IPS-NIHi7 (cell line): ENCODE measurements around the gene RXYLT1.
"Not testable (repeated sequence)": the region's sequence is repeated elsewhere in the genome, so short reads cannot be mapped to it uniquely, and the experiment has no call there.

ENCODE experiments used
- DNase-seq: peaks from one replicate; pipeline ENCODE4 v3.0.0; 2012; ENCODE audit warnings: mixed read lengths; ENCODE audit errors: extremely low spot score

The RXYLT1 gene

DNA sequence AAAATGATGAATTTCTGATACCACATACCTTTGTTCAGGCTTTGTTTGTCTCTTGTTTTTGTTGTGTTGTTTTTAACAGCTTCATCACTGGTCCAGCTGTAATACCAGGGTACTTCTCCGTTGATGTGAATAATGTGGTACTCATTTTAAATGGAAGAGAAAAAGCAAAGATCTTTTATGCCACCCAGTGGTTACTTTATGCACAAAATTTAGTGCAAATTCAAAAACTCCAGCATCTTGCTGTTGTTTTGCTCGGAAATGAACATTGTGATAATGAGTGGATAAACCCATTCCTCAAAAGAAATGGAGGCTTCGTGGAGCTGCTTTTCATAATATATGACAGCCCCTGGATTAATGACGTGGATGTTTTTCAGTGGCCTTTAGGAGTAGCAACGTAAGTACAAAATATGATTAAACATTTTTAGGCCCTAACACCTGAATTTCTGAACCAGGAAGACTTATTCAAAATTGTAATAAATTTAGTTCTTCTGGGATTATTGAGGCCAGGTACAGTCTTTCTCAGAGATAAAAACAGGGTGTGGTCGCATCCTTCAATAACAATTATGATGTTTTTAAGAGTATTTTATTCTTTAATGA, 22.4 kb downstream of the RXYLT1 start:
- DNase-seq: no peak

DNA sequence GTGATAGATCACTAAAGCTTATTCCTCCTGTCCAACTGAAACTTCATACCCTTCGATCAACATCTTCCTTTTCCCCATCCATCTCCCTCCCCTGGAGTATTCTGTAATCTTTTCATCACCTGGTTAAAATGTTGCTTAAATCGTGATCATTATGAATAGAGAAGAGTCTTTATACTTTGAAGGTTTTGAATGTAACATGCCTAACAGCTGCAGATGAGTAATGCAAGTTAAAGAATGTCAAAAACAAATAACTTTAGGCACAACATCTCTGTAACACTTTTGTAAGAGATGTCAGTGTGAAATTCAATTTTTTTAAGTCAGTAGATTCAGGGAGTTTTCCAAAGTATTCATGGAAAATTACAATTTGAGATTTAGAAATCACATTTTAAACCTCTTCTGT, 25.0 kb downstream of the RXYLT1 start:
- DNase-seq: no peak

DNA sequence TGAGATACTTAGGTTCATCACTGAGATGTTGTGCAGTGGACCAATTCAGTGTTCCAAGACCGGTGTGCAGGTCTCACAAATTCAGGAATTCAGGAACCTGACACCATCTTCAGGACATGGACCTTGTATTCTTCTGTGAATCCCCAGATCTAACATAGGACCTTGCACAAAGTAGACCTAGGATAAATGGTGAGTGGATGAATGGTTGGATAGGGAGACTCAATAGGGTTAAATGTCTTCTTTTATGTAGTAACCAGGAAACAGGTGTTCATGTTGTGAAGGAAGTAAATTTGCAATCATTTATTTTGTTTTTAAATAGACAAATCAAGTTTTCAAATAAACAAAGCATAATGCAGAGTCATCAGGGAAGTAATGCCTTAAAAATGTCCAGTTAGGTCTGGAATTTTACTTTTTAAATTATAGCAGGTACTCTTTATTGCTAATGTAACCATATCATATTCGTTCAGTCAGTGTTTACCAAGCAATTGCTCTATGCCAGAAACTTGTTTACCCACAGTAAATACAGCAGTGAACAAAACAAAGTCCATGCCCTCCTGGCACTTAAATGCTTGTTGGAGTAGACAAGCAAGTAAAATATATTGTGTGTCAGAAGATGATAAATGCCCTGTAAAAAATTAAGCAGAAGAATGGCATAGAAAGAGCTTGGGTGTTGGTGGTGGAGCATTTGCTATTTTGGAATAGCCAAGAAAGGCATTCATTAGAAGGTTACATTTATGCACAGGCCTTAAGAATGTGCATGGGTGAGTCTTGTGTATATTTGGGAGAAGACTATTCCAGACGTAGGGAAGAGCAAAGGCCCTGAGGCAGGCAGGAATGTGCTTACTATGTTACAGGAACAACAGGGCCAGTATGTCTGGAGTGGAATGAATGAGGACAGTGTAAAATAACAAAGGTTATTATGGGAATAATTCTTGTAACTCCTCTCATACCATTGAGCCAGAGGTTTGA, 26.3 kb downstream of the RXYLT1 start:
- no peak for DNase-seq

DNA sequence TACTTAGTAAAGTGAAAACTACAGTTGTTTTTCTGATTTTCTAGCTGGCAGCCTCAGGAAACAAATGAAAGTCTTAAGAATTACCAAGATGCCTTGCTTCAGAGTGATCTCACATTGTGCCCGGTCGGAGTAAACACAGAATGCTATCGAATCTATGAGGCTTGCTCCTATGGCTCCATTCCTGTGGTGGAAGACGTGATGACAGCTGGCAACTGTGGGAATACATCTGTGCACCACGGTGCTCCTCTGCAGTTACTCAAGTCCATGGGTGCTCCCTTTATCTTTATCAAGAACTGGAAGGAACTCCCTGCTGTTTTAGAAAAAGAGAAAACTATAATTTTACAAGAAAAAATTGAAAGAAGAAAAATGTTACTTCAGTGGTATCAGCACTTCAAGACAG, 28.9 kb downstream of the RXYLT1 start:
- DNase-seq: no peak

DNA sequence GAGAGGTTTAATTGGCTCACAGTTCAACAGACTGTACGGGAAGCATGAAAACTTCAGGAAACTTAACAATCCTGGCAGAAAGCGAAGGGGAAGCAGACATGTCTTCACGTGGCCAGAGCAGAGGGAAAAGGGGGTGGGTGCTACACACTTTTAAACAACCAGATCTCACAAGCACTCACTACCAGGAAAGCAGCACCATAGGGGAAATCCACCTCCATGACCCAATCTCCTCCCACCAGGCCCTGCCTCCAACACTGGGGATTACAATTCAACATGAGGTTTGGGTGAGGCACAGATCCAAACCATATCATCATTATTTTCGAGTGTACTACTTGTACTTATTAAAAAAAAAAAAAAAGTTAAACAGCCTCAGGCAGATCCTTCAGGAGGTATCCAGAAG, 29.9 kb downstream of the RXYLT1 start:
- no peak for DNase-seq

DNA sequence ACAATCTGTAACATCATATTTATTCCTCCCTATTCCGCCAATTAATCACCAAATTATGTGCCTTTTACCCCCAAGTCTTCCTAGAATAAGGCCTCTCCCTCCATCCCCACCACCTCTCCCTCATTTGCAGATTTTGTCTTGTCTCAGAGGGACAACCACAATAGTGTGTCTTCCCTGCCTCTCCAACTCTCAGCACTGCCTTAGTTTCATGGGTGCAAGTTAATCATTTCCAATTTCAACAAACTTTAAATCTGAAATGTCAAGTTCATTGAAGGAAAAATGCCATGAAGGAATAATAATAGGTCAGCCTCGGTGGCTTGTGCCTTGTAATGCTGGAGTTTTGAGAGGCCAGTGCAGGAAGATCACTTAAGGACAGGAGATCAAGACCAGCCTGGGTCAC, 31.6 kb downstream of the RXYLT1 start:
- no peak for DNase-seq

DNA sequence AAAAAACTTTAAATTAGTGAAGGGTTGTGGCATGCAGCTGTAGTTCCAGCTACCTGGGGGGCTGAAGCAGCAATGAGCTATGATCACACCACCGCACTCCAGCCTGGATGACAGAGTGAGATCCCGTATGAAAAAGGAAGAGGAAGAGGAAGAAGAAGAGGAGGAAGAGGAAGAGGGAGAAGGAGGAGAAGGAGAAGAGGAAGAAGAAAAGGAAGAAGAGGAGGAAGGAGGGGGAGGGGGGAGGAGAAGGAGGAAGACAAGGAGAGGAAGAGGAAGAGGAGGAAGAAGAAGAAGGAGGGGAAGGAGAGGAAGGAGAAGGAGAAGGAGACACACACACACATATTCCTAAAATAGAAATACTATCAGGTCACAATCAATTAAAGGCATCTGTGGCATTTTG, 32.0 kb downstream of the RXYLT1 start:
- DNase-seq: no peak

DNA sequence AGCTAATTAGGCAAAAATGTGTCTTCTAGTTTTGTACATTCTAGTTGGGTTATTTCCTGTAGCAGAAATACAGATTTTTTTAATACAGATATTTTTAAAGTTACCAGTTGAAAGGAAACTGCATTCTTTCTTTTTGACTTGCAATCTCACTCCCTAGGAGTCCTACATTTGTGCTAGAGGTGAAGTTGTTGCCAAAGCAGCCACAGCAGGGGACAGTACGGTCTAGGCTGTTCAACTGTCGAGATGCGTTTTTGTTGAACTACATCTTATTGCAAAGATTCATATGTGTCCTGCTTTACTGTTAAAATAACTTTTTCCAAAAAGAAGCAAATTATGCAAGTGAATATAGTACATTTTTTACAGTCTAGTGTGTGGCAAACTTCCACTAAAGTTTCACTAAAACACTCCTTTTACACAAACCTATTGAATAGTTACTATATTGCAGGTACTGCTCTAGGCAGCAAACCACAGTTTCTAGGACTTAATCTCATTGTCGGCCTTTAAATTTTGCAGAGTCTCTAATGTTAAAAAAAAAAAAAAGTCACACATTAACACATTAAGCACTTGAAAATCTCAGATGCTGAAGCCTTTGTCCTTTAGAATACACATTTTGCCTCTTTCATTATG, 34.5 kb downstream of the RXYLT1 start:
- DNase-seq: no peak

DNA sequence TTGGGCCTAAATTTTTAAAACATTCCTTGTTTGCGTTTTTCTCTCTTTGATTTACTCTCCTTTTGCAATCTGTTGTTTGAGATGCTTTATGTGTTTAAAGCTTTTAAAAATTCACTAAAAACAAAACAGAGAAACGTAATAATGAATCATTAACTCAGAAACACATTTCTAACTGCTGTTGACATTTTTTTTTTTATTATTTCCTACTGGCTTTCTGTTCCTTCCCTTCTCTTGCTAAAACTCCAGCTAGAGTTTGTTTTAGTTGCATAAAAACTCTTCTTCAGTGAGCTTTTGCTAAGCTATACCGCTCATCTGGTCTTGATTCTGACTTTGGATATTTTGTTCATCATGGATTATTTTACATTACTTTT, 35.8 kb downstream of the RXYLT1 start:
- no peak for DNase-seq

DNA sequence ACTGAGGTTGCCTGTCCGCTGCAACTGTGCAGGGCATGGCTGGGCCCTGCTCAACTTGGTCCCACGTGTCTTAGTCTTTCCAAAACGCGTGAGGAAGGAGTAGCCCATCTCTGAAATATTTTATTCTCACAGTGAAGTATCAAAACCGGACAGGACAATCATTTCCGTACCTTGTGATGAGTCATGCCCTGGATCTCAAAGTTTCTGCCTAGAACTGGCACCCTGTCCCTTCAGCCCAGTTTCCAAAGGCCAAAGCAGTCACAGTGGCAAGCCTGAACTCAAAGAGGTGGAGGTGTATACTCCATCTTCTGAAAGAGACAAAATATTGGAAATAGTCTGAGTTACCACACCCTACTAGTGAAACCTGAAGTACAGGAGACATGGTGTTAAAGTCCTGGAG, 36.3 kb downstream of the RXYLT1 start:
- no peak for DNase-seq

DNA sequence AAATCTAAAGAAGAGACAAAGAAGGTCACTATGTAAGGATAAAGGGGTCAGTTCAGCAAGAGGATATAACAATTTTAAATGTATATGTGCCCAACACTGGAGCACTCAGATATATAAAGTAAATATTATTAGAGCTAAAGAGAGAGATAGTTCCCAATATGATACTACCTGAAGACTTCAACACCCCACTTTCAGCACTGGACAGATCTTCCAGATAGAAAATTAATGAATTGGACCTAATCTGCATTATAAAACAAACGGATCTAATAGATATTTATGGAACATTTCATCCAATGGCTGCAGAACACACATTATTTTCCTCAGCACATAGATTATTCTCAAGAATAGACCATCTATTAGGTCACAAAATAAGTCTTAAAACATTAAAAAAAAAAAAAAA, 40.7 kb downstream of the RXYLT1 start:
- no peak for DNase-seq

DNA sequence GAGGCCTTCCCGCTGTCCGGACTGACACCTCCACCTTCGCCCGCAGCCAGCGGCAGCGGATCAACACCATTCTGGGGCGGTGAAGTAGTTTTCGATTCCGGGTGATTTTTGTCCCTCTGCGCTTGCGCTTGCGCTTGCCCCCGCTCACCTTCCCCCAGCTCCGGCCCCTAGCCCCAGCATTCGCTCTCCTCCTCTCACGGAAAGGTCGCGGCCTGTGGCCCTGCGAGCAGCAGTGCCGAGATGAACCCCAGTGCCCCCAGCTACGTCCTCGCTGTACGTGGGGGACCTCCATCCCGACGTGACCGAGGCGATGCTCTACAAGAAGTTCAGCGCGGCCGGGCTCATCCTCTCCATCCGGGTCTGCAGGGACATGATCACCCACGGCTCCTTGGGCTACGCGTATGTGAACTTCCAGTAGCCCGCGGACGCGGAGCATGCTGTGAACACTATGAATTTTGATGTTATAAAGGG, 42.1 kb downstream of the RXYLT1 start:
- no peak for DNase-seq

DNA sequence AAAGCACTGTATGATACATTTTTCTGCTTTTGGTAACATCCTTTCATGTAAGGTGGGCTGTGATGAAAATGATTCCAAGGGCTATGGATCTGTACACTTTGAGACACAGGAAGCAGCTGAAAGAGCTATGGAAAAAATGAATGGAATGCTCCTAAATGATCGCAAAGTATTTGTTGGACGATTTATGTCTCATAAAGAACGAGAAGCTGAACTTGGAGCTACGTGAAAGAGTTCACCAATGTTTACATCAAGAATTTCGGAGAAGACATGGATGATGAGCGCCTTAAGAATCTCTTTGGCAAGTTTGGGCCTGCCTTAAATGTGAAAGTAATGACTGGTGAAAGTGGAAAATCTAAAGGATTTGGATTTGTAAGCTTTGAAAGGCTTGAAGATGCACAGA, 42.6 kb downstream of the RXYLT1 start:
- no peak for DNase-seq

DNA sequence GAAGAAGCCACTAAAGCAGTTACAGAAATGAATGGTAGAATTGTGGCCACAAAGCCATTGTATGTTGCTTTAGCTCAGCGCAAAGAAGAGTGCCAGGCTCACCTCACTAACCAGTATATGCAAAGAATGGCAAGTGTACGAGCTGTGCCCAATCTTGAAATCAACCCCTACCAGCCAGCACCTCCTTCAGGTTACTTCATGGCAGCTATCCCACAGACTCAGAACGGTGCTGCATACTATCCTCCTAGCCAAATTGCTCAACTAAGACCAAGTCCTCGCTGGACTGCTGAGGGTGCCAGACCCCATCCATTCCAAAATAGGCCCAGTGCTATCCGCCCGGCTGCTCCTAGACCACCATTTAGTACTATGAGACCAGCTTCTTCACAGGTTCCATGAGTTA, 43.3 kb downstream of the RXYLT1 start:
- DNase-seq: no peak

DNA sequence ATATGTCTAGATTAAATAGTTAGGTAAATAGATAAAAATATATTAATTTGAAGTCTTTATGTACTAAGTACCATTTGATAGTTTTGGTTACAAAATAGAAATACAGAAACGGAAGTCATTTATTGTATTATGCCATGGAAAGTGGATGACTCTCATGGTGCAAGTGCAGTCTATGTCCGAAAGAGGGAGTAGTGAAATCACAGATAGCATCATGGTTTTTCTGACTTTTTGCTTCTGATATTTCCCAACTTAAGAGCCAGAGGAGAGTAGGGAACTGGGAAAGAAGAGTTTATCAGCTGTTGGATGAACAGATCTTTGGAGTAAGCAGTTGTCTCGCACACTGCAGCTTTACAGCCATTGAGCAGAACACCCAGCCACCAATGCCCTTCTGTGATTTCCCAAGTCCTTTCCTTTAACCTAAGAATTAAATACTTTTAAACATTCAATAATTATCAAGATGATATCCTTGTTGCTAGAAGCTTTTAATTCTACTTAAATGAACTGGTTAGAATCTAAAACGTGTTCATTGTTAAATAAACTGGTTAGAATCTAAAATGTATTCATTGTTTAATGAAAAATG, 46.4 kb downstream of the RXYLT1 start:
- peak; percentile 64 for DNase-seq

DNA sequence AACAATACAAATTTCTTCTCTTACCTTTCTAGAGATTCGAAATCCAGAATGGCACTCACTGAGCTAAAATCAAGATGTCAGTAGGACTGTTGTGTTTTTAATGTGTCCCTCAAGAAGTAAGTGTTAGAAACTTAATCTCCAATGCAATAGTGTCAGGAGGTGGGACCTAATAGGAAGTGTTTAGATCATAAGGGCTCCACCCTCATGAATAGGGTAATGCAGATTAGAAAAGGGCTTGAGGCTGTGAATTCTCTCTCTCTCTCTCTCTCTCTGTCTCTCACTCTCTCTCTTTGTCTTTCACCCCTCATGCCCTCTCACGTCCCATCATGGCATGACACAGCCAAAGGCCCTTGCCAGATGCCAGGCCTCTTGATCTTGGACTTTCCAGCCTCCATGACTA, 49.2 kb downstream of the RXYLT1 start:
- no peak for DNase-seq

DNA sequence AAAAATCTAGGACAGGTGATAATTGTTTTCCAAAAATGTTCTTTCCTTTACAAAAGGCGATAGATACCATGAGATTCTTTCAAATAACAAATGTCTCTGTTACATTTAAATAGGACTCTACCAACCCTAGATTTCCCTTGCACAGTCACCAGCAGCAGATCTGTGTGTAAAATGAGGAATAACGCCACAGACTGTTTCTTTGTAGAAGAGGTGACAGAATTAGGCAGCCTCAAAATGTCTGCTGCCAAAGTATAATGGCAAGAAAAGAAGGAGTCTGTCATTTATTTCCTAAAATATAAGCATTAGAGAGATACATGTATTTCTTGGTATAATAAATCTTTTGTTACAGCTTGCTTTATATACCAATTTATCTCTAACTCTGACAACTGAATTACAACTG, 56.3 kb downstream of the RXYLT1 start:
- no peak for DNase-seq

DNA sequence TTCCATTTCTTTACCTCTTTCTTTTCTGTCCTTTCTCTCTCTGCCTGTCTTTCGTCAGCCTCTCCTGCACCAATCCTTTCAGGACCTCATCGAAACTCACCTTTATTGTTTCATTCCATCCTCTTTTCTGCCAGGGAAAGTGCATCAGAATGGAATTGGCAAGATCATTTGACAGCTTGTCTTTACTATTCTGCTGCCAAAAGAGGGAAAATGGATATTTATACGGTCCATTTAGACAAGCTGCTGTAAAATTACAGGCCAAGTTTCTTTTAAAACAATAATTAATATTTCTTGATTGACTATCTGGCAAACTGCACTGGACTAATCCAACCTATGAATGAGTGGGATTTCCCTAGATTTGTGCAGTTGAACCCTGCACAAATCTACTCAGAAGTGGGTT, 57.2 kb downstream of the RXYLT1 start:
- no peak for DNase-seq

DNA sequence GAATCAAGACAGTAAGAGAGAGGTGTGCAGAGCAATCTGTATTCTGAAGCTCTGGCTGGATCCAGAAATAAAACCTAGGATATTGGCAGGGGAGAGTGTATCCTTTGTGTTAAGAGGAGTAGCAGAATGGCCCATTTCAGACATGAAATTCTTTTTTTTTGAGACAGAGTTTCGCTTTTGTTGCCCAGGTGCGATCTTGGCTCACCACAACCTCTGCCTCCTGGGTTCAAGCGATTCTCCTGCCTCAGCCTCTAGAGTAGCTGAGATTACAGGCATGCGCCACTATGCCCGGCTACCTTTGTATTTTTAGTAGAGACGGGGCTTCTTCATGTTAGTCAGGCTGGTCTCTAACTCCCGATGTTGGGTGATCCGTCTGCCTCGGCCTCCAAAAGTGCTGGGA, 58.7 kb downstream of the RXYLT1 start:
- DNase-seq: no peak

DNA sequence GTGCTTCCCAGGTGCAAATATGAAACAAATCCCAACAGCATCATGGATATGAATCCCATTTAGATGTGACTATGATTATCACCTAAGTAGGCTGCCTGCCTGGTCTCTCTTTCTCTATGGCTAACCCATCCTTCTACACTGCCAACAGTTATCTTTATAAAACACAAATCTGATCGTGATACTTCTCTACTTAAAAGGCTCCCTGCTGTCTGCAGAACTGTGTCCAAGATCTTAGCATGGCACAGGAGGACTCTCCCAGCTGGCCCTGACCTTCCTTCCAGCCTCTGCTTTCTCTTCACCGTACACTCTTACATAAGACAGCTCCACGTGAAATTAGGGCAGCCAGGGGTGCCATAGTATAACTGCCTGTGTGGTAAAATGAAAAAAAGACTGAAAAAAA, 61.3 kb downstream of the RXYLT1 start:
- DNase-seq: no peak

DNA sequence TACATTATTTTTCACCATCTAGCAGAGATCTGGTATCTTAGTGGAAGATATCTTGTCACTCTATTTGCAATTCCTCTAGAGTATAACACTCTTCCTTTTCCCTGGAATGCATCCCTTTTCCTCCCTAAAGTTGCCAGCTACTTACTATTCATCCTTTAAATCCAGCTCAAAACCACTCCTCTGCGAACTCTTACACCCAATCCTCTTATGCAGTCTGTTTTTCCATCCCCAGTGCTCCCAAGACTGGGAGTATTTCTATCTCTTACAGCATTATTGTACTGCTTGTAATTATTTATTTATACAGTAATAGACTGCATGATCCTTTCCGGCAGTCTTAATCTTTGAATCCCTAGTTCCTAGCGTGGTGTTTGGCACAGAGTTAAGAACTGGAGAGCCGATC, 61.9 kb downstream of the RXYLT1 start:
- no peak for DNase-seq

DNA sequence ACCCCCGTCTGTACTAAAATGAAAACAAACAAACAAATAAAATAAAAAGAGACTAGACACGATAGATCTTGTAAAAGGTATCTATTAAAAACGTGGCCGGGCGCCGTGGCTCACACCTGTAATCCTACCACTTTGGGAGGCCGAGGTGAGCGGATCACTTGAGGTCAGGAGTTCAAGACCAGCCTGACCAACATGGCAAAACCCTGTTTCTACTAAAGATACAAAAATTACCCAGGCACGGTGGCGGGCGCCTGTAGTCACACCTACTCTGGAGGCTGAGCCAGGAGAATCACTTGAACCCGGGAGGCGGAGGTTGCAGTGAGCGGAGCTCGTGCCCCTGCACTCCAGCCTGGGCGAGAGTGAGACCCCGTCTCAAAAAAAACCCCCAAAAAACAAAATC, 63.0 kb downstream of the RXYLT1 start:
- DNase-seq: not testable (repeated sequence)
